T-helper 1 cell (primary cell): ENCODE results near the gene ST14.
"Not testable (repeated sequence)": the region's sequence is repeated elsewhere in the genome, so short reads cannot be mapped to it uniquely, and the experiment has no call there.

Experiments
- DNase-seq, 5 donors: peaks; one replicate each; pipeline ENCODE4 v3.0.0-alpha.2; 2012 to 2020

Gene ST14

GRCh38 chr11:130164221-130164570, 4.6 kb downstream of the ST14 start:
- DNase-seq = no peak

GRCh38 chr11:130165601-130166456, 6.2 kb downstream of the ST14 start:
- no peak for DNase-seq

- DNase-seq = no peak
These were observed 6.8 kb downstream of the ST14 start for GRCh38 chr11:130166457-130166784.

- no peak for DNase-seq
These were observed 7.6 kb downstream of the ST14 start for GRCh38 chr11:130167146-130167545.

GRCh38 chr11:130168105-130168504, 8.5 kb downstream of the ST14 start:
- no peak for DNase-seq

GRCh38 chr11:130170345-130170744, 10.8 kb downstream of the ST14 start:
- DNase-seq = no peak

- no peak for DNase-seq
These were observed 12.0 kb downstream of the ST14 start for GRCh38 chr11:130171534-130171933.

GRCh38 chr11:130172001-130172400, 12.4 kb downstream of the ST14 start:
- DNase-seq = not testable (repeated sequence)

- no peak for DNase-seq
These were observed 15.1 kb downstream of the ST14 start for GRCh38 chr11:130174642-130175041.

GRCh38 chr11:130175898-130176297, 16.3 kb downstream of the ST14 start:
- no peak for DNase-seq

- DNase-seq = no peak
These were observed 18.2 kb downstream of the ST14 start for GRCh38 chr11:130177782-130178181.

- DNase-seq = no peak
These were observed 19.1 kb downstream of the ST14 start for GRCh38 chr11:130178441-130179339.

GRCh38 chr11:130179396-130180306, 20.1 kb downstream of the ST14 start:
- no peak for DNase-seq

GRCh38 chr11:130180491-130180890, 20.9 kb downstream of the ST14 start:
- no peak for DNase-seq

- DNase-seq = no peak
These were observed 21.3 kb downstream of the ST14 start for GRCh38 chr11:130180896-130181294.

- DNase-seq = no peak
These were observed 22.0 kb downstream of the ST14 start for GRCh38 chr11:130181295-130182272.

GRCh38 chr11:130183878-130184610, 24.5 kb downstream of the ST14 start:
- DNase-seq = no peak

GRCh38 chr11:130187096-130187495, 27.5 kb downstream of the ST14 start:
- DNase-seq = no peak

- DNase-seq = no peak
These were observed 28.5 kb downstream of the ST14 start for GRCh38 chr11:130188047-130188446.

GRCh38 chr11:130188585-130189347, 29.2 kb downstream of the ST14 start:
- DNase-seq = no peak
